Esophagus muscularis mucosa (tissue), 4 donors: Measurements from ENCODE around the gene IQCK. TPM values are rescaled to one million over a fixed set of nuclear protein-coding genes. Genes with fewer than 3 reads are reported as not detected.
A peak's percentile ranks its signal among the peaks of the same experiment; 100 is the strongest.

Source experiments
- DNase-seq: peaks from one replicate; pipeline ENCODE4 v3.0.0-alpha.2; 2017; ENCODE audit errors: extremely low spot score
- H3K27ac ChIP-seq, 4 donors: fragments of 200-600 bp; sonication (generic); replicated peaks in 1 of 4; 1 replicate in 3 of 4; 2 replicates in 1 of 4; pipeline ENCODE4 v1.5.1; 2016 to 2019; ENCODE audit warnings: mild to moderate bottlenecking in 1 of 4
- H3K27me3 ChIP-seq, 4 donors: fragments of 200-600 bp; sonication (generic); one replicate each; pipeline versions ENCODE4 v1.5.1 to v1.6.0; 2016 to 2019
- H3K36me3 ChIP-seq, 4 donors: fragments of 200-600 bp; sonication (generic); one replicate each; pipeline ENCODE4 v1.5.1; 2016 to 2019
- H3K4me1 ChIP-seq, 4 donors: fragments of 200-600 bp; sonication (generic); one replicate each; pipeline ENCODE4 v1.5.1; 2016 to 2019
- H3K4me3 ChIP-seq, 4 donors: fragments of 200-600 bp; sonication (generic); 1 replicate in 2 of 4; 2 replicates in 2 of 4; pipeline ENCODE4 v1.5.1; 2016 to 2019; ENCODE audit warnings: mild to moderate bottlenecking in 4 of 4, moderate library complexity in 1 of 4
- H3K9me3 ChIP-seq, 4 donors: fragments of 200-600 bp; sonication (generic); 1 replicate in 3 of 4; 2 replicates in 1 of 4; pipeline ENCODE4 v1.5.1; 2016 to 2019
- EP300 ChIP-seq: sonication (generic); formaldehyde crosslinking; IDR thresholded peaks from one replicate; pipeline ENCODE4 v1.6.1; 2017; ENCODE audit warnings: antibody characterized with exemption
- POLR2A ChIP-seq: fragments of 450-650 bp; IDR thresholded peaks from one replicate; pipeline ENCODE4 v1.6.1; 2017; ENCODE audit warnings: antibody characterized with exemption, moderate library complexity, mild to moderate bottlenecking, low read depth
- POLR2AphosphoS5 ChIP-seq, 2 donors: sonication (generic); formaldehyde crosslinking; IDR thresholded peaks; one replicate each; pipeline ENCODE4 v1.6.1; 2017; ENCODE audit warnings: antibody characterized with exemption in 2 of 2
- WGBS: methylation state at CpG from one replicate; pipeline ENCODE4 v1.1.5; 2018; 5-methylcytosine and 5-hydroxymethylcytosine counted together
- intact Hi-C: fragments of 100-400 bp; cut with DNase I; formaldehyde crosslinking; loops from one replicate; pipeline ENCODE4 v1.15.1; 2023
- total RNA-seq, 4 donors: library from RNA; depleted of rRNA; stranded (reverse); fragments of >200 nt; gene quantifications; one replicate each; pipeline versions ENCODE4 v1.1.0 to v1.2.1, GENCODE V29; 2016
- TF ChIP-seq, protein P1 (sequence below), 3 experiments: fragments of 200-600 bp in 2 of 3; fragments of 450-650 bp in 1 of 3; sonication (generic) in 2 of 3; IDR thresholded peaks; one replicate each; pipeline ENCODE4 v1.5.1; 2017 to 2019; ENCODE audit warnings: antibody characterized with exemption in 3 of 3, mild to moderate bottlenecking in 2 of 3, moderate library complexity in 1 of 3

IQCK gene
- total RNA-seq, 4 donors from 2014 or later = 7.4 to 10.4 (median 8.6) TPM

DNA sequence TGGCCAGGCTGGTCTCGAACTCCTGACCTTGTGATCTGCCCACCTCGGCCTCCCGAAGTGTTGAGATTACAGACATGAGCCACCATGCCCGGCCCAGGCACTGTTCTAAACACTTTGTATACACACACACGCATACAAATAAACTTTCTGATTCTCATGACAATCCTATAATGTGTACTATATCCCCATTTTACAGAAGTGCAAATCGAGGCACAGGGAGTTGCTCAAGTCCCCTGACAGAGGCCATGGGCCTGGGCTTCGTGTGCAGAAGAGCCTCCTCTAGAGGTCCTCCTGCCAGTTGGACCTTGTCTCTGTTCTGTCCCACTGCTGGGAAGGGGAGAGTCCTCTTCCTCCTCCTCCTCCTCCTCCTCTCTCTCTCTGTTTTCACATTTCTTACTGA is 176.5 kb downstream of the IQCK start:
- intact Hi-C loops = no loop called here
- 88% methylated on average over 7 of the region's 7 CpGs for WGBS
- H3K4me3 ChIP-seq = no peak overlapping the region
- H3K9me3 ChIP-seq = peaks cover 0 to 5% (median 0%) of the 10 kb centered on the region in 4 donors
- no peak for DNase-seq
- TF ChIP-seq POLR2AphosphoS5 (IDR thresholded peaks at IDR 0.05) = no peak
- no peak for TF ChIP-seq POLR2A
- TF ChIP-seq EP300 = no peak
- TF ChIP-seq, protein P1, sequence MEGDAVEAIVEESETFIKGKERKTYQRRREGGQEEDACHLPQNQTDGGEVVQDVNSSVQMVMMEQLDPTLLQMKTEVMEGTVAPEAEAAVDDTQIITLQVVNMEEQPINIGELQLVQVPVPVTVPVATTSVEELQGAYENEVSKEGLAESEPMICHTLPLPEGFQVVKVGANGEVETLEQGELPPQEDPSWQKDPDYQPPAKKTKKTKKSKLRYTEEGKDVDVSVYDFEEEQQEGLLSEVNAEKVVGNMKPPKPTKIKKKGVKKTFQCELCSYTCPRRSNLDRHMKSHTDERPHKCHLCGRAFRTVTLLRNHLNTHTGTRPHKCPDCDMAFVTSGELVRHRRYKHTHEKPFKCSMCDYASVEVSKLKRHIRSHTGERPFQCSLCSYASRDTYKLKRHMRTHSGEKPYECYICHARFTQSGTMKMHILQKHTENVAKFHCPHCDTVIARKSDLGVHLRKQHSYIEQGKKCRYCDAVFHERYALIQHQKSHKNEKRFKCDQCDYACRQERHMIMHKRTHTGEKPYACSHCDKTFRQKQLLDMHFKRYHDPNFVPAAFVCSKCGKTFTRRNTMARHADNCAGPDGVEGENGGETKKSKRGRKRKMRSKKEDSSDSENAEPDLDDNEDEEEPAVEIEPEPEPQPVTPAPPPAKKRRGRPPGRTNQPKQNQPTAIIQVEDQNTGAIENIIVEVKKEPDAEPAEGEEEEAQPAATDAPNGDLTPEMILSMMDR (IDR thresholded peaks at IDR 0.05) = no peak
- H3K4me1 ChIP-seq = no peaks in the 10 kb centered on the region
- no peak overlapping the region for H3K27ac ChIP-seq
- peaks cover 0 to 11% (median 0%) of the 10 kb centered on the region in 4 donors for H3K27me3 ChIP-seq
- H3K36me3 ChIP-seq = no peaks in the 10 kb centered on the region

DNA sequence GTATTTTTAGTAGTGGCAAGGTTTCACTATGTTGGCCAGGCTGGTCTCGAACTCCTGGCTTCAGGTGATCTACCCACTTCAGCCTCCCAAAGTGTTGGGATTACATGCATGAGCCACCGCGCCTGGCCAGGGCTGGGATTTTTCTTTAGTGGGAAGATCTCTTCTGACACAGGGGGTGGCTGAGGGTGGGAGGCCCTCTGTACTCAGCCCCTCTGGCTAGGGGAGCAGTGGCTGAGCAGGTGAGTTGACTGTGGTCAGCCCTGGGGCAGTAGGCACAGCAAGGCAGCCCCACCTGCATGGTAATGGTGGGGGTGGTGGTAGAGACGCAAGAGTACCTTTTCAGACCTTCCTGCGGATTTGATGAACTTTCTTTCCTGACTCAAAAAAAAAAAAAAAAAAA is 178.9 kb downstream of the IQCK start:
- Histone ChIP-seq H3K27me3 (peaks cover 0 to 11% (median 0%) of the 10 kb centered on the region in 4 donors), H3K4me3 (no peak overlapping the region), H3K9me3 (no peaks in the 10 kb centered on the region), H3K36me3 (no peaks in the 10 kb centered on the region), H3K4me1 (no peaks in the 10 kb centered on the region), H3K27ac (no peak overlapping the region)
- WGBS = 85% methylated on average over 5 of the region's 5 CpGs
- intact Hi-C loops = no loop called here
- TF ChIP-seq, protein P1 (IDR thresholded peaks at IDR 0.05) = no peak
- TF ChIP-seq POLR2A (no peak), POLR2AphosphoS5 (IDR thresholded peaks at IDR 0.05) (no peak), EP300 (no peak)
- no peak for DNase-seq

DNA sequence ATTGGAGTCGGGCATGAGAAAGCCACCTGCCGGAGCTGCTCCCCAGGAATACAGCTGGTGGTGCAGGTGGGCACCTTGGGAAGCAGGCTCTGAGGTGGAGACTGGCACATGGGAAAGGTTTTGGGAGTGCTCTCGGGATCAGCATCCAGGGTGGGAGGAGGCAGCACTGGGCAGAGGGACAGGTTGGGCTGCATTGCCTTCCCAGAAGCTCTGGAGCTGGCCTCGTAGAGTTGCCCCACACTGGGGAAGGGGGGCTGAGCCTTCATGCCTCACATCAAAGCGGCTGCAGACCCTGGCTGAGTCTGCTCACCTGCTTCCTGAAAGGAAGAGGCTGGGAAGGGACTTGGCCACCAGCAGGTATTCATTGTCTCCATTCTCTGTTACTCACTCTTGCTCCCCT is 180.1 kb downstream of the IQCK start:
- no peaks in the 10 kb centered on the region for H3K9me3 ChIP-seq
- H3K27ac ChIP-seq = no peak overlapping the region
- 66% methylated on average over 5 of the region's 5 CpGs for WGBS
- intact Hi-C loops = no loop called here
- peaks cover 0 to 11% (median 0%) of the 10 kb centered on the region in 4 donors for H3K27me3 ChIP-seq
- no peaks in the 10 kb centered on the region for H3K36me3 ChIP-seq
- DNase-seq = no peak
- H3K4me1 ChIP-seq = no peaks in the 10 kb centered on the region
- H3K4me3 ChIP-seq = no peak overlapping the region
- TF ChIP-seq POLR2AphosphoS5 (IDR thresholded peaks at IDR 0.05) = no peak
- no peak for TF ChIP-seq EP300
- TF ChIP-seq, protein P1 (IDR thresholded peaks at IDR 0.05) = no peak
- no peak for TF ChIP-seq POLR2A

DNA sequence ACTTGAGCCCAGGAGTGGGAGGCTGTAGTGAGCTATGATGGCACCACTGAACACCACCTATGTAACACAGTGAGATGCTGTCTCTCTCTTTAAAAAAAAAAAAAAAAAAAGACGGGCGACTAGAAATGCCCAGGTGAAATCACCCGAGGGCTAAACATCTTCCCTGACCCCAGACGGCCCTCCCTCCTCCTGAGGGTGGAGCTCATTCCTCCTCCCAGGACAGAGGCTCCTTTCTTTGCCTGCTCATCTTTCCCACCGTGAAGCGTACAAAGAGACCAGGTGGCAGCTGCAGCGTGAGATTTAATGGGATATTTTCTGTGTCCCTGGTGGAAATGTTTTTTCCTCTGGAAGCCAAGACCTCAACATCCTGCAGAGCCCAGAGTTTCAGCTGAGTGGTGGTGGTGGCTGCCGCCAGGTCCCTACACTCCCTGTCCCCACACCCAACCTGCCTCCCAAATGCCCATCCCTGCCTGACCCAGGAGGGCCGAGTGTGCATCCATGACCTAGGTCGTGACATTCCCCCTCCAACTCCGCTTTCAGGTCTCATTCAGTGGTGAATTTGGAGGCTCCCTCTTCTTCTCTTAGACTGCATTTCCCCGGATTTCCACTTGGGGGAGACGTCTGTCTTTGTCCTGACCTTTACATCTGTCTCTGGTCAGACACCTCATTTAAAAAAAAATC is 181.0 kb downstream of the IQCK start:
- intact Hi-C loops = no loop called here
- Histone ChIP-seq H3K27me3 (peaks cover 0 to 11% (median 0%) of the 10 kb centered on the region in 4 donors), H3K9me3 (no peaks in the 10 kb centered on the region), H3K36me3 (no peaks in the 10 kb centered on the region), H3K4me1 (no peaks in the 10 kb centered on the region), H3K4me3 (no peak overlapping the region), H3K27ac (no peak overlapping the region)
- no peak for DNase-seq
- 19% methylated on average over 13 of the region's 13 CpGs for WGBS
- TF ChIP-seq, protein P1 (IDR thresholded peaks at IDR 0.05) = peak; percentile 50 to 77 (median 53)
- TF ChIP-seq POLR2AphosphoS5 (IDR thresholded peaks at IDR 0.05) (no peak), POLR2A (no peak), EP300 (no peak)

DNA sequence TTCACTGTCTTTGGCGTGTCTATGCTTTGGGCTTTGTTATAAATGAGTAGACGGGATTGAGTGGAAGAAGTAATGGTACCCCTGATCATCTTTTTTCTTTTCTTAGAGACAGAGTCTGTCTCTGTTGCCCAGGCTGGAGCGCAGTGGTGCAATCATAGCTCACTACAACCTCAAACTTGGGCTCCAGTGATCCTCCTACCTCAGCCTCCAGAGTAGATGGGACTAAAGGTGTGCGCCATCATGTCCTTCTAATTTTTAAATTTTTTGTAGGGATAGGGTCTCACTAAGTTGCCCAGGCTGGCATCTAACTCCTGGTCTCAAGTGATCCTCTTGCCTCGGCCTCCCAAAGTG is 181.5 kb downstream of the IQCK start:
- H3K27ac ChIP-seq = no peak overlapping the region
- no peaks in the 10 kb centered on the region for H3K4me1 ChIP-seq
- peaks cover 0 to 11% (median 0%) of the 10 kb centered on the region in 4 donors for H3K27me3 ChIP-seq
- intact Hi-C loops = no loop called here
- no peaks in the 10 kb centered on the region for H3K36me3 ChIP-seq
- H3K9me3 ChIP-seq = no peaks in the 10 kb centered on the region
- TF ChIP-seq, protein P1 (IDR thresholded peaks at IDR 0.05) = peak in 1 of 3 experiments; percentile 0
- TF ChIP-seq POLR2A (no peak), POLR2AphosphoS5 (IDR thresholded peaks at IDR 0.05) (no peak)
- H3K4me3 ChIP-seq = no peak overlapping the region
- 61% methylated on average over 5 of the region's 5 CpGs for WGBS
- no peak for DNase-seq
